SU-DHL-6 (cell line): Measurements from ENCODE around the gene TPO.

Source experiments
- H2AFZ ChIP-seq: fragments of 200-600 bp; sonication (generic); 2 replicates; pipeline ENCODE4 v1.6.1; 2014; ENCODE audit warnings: low read depth, mild to moderate bottlenecking, moderate library complexity, mixed read lengths, antibody characterized with exemption, low read length; ENCODE audit not compliant: severe bottlenecking
- H3F3A ChIP-seq: fragments of 200-600 bp; shearing (Covaris generic); 2 replicates; pipeline ENCODE4 v1.6.0; 2016; ENCODE audit warnings: antibody characterized with exemption, mild to moderate bottlenecking; ENCODE audit not compliant: insufficient read depth
- H3K27ac ChIP-seq: fragments of 200-600 bp; sonication (generic); 2 replicates; pipeline ENCODE4 v1.5.1; 2016; ENCODE audit warnings: low read depth, mild to moderate bottlenecking, low read length, moderate library complexity, mixed read lengths
- H3K27me3 ChIP-seq: fragments of 200-600 bp; sonication (generic), shearing (Covaris generic); 2 replicates; pipeline ENCODE4 v1.6.0; 2014; ENCODE audit warnings: mild to moderate bottlenecking, low read length
- H3K36me3 ChIP-seq: fragments of 200-600 bp; sonication (generic); 2 replicates; pipeline ENCODE4 v1.6.1; 2014; ENCODE audit warnings: mild to moderate bottlenecking, low read length, mixed read lengths
- H3K4me2 ChIP-seq: fragments of 300-600, 200-600 bp; shearing (Covaris generic), sonication (generic); 2 replicates; pipeline ENCODE4 v1.6.0; 2014; ENCODE audit warnings: low read length, low read depth, mild to moderate bottlenecking; ENCODE audit not compliant: poor library complexity, severe bottlenecking
- H3K4me3 ChIP-seq: fragments of 200-600 bp; sonication (generic); 2 replicates; pipeline ENCODE4 v1.5.1; 2014; ENCODE audit warnings: antibody characterized with exemption, low read length, mild to moderate bottlenecking, mixed read lengths; ENCODE audit not compliant: insufficient read depth, poor library complexity, severe bottlenecking
- H3K79me2 ChIP-seq: fragments of 200-600 bp; sonication (generic); 2 replicates; pipeline ENCODE4 v1.6.1; 2014; ENCODE audit warnings: mild to moderate bottlenecking, low read length, moderate library complexity; ENCODE audit not compliant: insufficient read depth
- H3K9ac ChIP-seq: fragments of 200-600 bp; sonication (generic); 2 replicates; pipeline ENCODE4 v1.7.0; 2014; ENCODE audit warnings: mild to moderate bottlenecking, low read length
- H3K9me2 ChIP-seq: fragments of 200-600 bp; sonication (generic); replicated peaks from 2 replicates; pipeline ENCODE4 v1.6.1; 2014; ENCODE audit warnings: low read length; ENCODE audit not compliant: insufficient read depth
- H3K9me3 ChIP-seq: fragments of 200-600 bp; sonication (generic); 2 replicates; pipeline ENCODE4 v1.6.1; 2014; ENCODE audit warnings: low read length, mixed read lengths; ENCODE audit not compliant: insufficient read depth
- H4K20me1 ChIP-seq: fragments of 200-600 bp; sonication (generic); 2 replicates; pipeline ENCODE4 v1.6.1; 2014; ENCODE audit warnings: low read depth, mild to moderate bottlenecking, antibody characterized with exemption, low read length, moderate library complexity, mixed read lengths
- CTCF ChIP-seq: fragments of 200-600 bp; sonication (generic); IDR thresholded peaks from one replicate; pipeline ENCODE4 v1.5.1; 2017; ENCODE audit warnings: antibody characterized with exemption, mild to moderate bottlenecking, low read length, moderate library complexity; ENCODE audit not compliant: insufficient read depth, poor library complexity, severe bottlenecking
- EZH2phosphoT487 ChIP-seq: fragments of 200-600 bp; sonication (generic), shearing (Covaris generic); conservative IDR thresholded peaks from 2 replicates; pipeline ENCODE4 v1.6.1; 2018; ENCODE audit warnings: mild to moderate bottlenecking, antibody characterized with exemption, low read length, moderate library complexity, mixed read lengths

The TPO gene

GRCh38 chr2:1461507-1462390 lies 48.5 kb downstream of the TPO start:
- H3K9me2 ChIP-seq: no peaks in the 10 kb centered on the region
- H3K27ac ChIP-seq: no peak overlapping the region
- no peaks in the 10 kb centered on the region for H3K79me2 ChIP-seq
- H4K20me1 ChIP-seq: no peaks in the 10 kb centered on the region
- H2AFZ ChIP-seq: no peak overlapping the region
- no peak overlapping the region for H3K4me2 ChIP-seq
- no peak overlapping the region for H3K4me3 ChIP-seq
- no peaks in the 10 kb centered on the region for H3K27me3 ChIP-seq
- H3K9me3 ChIP-seq: no peaks in the 10 kb centered on the region
- H3F3A ChIP-seq: no peaks in the 10 kb centered on the region
- no peaks in the 10 kb centered on the region for H3K36me3 ChIP-seq
- no peak overlapping the region for H3K9ac ChIP-seq
- no peak for TF ChIP-seq EZH2phosphoT487
- no peak for TF ChIP-seq CTCF

GRCh38 chr2:1462994-1463393 lies 49.7 kb downstream of the TPO start:
- Histone ChIP-seq H4K20me1 (no peaks in the 10 kb centered on the region), H3K9me3 (no peaks in the 10 kb centered on the region), H2AFZ (no peak overlapping the region), H3K9me2 (no peaks in the 10 kb centered on the region), H3K4me3 (no peak overlapping the region), H3K4me2 (no peak overlapping the region), H3K79me2 (no peaks in the 10 kb centered on the region), H3F3A (no peaks in the 10 kb centered on the region), H3K27ac (no peak overlapping the region), H3K9ac (no peak overlapping the region), H3K36me3 (no peaks in the 10 kb centered on the region), H3K27me3 (no peaks in the 10 kb centered on the region)
- no peak for TF ChIP-seq CTCF
- no peak for TF ChIP-seq EZH2phosphoT487

GRCh38 chr2:1472350-1472749 lies 59.1 kb downstream of the TPO start:
- Histone ChIP-seq H3K4me2 (no peak overlapping the region), H4K20me1 (no peaks in the 10 kb centered on the region), H2AFZ (no peak overlapping the region), H3K27me3 (no peaks in the 10 kb centered on the region), H3K4me3 (no peak overlapping the region), H3K27ac (no peak overlapping the region), H3K9ac (no peak overlapping the region), H3K9me3 (no peaks in the 10 kb centered on the region), H3K36me3 (no peaks in the 10 kb centered on the region), H3K79me2 (no peaks in the 10 kb centered on the region), H3F3A (no peaks in the 10 kb centered on the region), H3K9me2 (no peaks in the 10 kb centered on the region)
- no peak for TF ChIP-seq CTCF
- TF ChIP-seq EZH2phosphoT487: no peak
